ENCODE results near the gene METTL9.
A peak's percentile ranks its signal among the peaks of the same experiment; 100 is the strongest.
"Not testable (repeated sequence)": the region's sequence is repeated elsewhere in the genome, so short reads cannot be mapped to it uniquely, and the experiment has no call there.

Gene METTL9

DNA sequence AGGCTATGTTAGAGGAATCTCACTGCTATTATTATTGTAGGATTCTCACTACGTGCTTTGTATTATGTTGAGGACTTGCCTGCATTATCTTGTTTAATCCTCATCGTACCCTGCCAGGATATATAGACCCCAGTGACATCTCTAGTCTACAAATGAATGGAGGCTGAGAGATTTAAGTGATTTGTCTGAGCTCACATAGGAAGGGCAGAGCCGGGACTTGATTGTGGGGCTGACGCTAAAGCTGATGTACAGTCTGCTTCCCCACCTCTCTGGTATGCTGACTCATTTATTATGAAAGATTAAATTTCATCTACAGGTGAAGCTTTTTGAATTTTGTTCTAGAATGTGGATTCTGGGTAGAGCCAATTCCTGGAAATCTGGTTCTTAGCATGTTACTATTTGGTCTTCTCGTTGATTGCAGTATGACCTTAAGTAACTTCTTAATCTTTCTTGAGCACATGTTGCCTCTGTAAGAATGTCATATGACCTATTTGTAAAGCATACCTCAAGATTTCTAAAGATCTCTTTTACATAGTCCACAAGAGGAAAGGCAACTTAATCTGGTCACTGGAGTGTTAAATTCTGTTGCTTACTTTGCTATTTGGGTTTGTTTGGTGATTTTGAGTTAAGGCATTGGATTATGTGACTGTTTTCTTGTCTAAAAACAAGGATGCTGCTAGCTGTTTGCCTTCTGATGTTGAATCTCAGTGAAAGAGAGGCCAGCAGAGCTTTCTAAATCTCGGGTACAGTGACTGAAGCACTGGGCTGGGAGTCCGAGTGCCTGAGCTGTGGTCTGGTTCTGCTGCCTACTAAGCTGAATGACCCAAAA lies 12.4 kb downstream of the METTL9 start:
- DNase-seq: peak; percentile 10 to 26

DNA sequence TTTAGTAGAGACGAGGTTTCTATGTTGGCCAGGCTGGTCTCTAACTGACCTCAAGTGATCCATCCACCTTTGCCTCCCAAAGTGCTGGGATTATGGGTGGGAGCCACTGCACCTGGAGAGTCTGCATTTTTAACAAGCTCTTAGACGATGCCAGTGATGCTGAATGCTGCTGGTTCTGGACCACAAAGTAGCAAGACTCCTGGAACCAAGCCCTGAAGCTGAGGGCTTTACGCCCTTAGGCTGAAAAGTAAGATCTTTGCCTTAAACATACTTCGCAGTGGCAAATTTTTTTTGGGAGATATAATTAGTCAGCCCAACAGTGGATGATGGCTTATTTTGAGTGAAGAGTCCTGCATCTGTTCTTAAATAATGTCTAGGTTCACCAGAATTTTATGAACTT lies 14.0 kb downstream of the METTL9 start:
- no peak for DNase-seq

DNA sequence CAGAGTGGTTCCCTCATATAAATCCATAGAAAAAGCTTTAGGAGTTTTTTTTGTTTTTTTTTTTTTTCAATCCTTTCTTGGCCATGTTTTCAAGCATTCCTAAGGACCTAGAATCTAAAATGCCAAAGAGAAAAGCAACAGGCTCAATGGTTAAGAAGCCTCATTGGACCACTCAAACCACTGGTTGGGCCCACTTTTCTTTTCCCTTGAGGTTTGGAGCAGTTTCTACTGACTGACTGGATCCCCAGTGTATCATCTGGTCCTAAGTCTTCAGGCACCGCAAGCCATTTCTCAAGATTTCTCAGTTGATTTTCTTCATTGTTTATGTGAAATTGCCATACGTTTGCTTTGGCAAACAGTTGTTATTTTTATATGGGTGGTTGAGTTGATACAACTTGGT lies 14.4 kb downstream of the METTL9 start:
- DNase-seq: no peak

DNA sequence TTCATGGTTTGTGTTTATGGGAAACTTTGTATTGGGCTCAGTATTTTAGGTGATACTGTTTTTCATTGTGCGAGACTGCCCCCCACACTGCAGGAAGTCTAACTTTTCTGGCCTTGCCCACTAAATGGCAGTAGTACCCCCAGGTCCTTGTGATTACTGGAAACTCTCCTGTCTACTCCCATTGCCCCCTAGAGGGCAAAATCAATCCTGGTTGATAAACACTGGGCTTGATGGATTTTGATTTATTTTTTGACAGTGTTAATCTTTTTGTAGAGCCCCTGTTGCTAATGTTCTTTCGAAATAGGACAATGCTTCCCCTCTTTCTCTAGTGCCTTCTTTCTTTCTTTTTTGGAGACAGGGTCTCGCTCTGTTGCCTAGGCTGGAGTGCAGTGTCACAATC lies 15.5 kb downstream of the METTL9 start:
- no peak for DNase-seq

DNA sequence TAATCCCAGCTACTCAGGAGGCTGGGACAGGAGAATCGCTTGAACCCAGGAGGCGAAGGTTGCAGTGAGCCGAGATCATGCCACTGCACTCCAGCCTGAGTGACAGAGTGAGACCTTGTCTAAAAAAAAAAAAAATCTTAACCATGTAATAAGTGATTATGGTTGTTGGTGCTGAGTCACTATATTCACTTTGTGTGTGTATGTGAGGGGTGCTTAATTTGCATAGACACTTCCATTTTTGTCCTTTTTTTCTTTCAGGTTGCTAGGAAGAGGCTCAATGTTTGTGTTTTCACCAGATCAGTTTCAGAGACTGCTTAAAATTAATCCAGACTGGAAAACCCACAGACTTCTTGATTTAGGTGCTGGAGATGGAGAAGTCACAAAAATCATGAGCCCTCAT lies 18.2 kb downstream of the METTL9 start:
- DNase-seq: no peak

DNA sequence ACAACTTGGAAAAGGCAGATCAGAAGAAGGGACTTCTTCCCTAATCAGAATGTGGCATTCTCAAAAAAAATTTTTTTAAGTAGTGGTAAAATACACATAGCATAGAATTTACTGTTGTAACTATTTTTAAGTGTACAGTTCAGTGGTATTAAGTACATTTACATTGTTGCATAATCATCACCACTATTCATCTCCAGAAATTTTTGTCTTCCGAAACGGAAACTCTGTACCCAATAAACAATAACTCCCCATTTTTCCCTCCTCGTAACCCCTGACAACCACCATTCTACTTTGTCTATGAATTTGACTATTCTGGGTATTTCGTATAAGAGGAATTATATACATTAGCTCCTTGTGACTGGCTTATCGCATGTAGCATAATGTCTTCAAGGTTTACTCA lies 18.9 kb downstream of the METTL9 start:
- no peak for DNase-seq

DNA sequence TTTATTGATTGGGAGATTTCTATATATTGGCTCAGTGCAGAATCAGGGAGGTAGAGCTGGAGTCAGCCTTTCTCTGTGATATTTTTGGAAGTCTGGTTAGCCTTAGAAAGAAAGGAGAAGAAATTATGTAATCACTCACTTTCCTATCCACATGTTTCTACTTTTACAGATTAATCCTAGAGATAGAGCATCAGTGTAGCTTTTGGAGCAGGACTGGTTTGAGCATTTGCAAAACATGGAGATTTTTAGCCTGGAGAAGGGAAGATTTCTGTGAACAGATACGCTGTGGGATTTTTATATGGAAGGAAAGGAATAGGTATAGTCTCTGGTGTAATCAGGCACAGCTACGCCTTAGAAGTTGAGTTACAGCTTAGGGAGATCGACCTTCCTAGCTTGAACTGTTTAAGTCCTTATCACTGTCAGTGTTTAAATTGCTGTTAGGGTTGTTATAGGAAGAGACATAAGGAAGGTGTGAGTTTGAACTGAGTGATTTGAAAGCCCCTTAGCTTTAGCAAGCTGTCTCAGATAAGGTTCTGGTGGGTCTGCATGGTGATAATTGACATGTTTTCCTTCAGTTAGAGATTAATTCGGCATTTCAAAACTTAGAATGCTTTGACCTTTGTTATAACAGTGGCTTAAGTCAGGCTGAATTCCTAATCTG lies 20.5 kb downstream of the METTL9 start:
- no peak for DNase-seq

DNA sequence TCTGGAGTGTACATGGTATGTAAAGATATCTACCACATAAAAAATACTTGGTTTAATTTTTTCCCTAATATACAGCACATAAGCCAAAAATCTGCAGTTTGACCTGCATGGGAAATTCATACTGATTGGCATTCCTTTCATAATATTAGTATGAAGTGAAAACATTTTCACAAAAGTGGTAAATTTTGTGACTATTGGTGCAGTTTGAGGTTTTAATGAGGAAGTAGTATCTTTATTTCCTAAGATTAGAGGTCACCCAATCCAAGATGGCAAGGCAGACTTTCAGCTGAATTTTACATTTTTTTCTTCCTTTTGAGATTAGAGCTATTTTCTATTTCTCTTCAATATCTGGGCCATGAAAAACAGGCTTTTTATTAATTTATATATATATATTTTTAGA lies 21.2 kb downstream of the METTL9 start:
- DNase-seq: no peak

DNA sequence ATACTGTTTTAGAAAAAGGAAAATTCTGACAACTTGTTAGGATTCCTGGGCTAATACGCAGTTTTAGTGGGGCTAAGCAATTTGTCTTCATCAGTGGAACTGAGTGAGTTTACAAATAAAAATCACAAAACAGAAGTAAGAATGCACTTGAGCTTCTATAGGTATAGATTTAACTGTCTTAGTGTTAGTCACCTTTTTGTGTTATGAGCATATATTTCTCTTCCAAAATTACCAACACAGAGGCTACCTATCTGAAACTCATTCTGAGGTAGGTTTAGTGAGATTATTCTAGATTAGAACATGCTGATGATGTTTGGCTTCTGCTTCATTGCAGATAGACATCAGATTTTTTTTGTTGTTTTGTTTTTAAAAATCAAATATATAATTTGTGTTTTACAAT lies 23.2 kb downstream of the METTL9 start:
- DNase-seq: no peak

DNA sequence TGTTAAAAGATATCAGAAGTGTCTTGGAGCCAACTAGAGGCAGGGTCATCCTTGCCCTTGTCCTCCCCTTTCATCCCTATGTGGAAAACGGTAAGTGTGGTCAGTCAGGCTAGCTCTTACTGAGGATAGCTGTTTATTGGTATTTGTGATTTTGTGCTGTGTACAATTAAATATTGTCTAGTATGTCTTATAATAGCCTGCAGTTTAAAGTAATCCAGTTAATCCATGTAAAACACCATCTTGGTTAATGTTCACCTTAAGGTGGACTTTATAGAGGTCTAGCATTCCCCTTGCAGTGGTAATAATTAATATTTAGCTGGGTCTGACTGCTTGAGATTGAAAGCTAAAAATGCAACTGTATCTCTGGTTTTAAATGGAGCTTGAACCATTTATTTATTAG lies 25.6 kb downstream of the METTL9 start:
- DNase-seq: no peak

DNA sequence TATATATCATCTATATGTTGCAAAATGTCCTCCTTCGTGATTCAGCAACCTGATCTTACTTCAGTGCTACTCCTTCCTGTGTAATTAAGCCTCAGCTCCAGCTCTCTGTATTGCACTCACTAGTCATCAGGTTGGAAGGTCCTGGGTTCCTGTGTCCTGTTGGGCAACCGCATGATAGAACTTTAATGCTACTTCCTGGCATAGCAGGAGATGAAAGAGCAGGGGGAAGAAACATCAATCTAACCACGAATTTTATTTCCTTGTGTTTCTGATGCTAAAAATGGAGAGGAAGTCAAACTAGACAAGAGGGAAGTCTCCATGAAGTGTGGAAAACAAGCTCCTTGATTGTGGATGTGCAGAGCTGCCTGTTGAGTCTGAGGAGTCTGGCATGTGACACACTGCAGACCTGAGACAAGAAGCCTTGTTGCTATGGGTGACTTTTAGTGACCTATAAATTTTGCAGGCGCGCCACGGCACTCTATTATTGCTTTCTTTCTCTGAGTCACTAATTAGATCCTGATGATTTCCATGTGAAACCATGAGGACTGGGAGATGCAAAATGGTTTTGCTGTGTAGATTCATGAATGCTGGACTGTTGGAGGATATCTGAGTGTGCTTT lies 27.4 kb downstream of the METTL9 start:
- DNase-seq: no peak

DNA sequence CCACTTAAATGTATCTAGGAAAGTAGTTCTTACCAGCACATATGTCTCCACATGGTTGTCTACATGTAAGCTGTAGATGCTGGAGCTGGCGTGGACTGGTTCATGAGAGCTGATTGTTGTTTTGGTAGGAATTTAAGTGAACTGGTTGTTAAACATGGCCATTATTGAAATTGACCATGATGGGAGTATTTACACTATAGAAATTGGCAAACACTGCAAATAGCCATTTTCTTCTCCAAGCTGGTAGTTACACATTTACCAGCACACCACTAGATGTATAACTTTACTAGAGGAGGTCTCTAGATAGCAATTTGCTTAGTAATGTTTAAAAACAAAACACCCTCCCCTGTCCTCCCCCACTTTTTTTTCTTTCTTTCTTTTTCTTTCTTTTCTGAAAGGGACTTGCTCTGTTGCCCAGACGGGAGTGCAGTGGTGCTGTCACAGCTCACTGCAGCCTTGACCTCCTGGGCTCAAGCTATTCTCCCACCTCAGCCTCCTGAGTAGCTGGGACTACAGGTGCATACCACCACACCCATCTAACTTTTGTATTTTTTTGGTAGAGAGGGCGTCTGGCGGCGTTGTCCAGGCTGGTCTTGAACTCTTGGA lies 28.8 kb downstream of the METTL9 start:
- DNase-seq: no peak

DNA sequence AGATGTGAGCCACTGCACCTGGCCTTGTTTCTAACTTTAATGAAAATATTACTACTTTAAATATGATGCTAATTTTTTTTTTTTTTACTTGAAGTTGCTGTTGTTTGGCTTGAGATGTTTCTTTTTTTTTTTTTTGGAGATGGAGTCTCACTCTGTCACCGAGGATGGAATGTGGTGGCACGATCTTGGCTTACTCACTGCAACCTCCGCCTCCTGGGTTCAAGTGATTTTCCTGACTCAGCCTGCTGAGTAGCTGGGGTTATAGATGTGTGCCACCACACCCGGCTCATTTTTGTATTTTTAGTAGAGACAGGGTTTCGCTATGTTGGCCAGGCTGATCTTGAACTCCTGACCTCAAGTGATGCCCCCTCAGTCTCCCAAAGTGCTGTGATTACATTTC lies 29.4 kb downstream of the METTL9 start:
- no peak for DNase-seq

DNA sequence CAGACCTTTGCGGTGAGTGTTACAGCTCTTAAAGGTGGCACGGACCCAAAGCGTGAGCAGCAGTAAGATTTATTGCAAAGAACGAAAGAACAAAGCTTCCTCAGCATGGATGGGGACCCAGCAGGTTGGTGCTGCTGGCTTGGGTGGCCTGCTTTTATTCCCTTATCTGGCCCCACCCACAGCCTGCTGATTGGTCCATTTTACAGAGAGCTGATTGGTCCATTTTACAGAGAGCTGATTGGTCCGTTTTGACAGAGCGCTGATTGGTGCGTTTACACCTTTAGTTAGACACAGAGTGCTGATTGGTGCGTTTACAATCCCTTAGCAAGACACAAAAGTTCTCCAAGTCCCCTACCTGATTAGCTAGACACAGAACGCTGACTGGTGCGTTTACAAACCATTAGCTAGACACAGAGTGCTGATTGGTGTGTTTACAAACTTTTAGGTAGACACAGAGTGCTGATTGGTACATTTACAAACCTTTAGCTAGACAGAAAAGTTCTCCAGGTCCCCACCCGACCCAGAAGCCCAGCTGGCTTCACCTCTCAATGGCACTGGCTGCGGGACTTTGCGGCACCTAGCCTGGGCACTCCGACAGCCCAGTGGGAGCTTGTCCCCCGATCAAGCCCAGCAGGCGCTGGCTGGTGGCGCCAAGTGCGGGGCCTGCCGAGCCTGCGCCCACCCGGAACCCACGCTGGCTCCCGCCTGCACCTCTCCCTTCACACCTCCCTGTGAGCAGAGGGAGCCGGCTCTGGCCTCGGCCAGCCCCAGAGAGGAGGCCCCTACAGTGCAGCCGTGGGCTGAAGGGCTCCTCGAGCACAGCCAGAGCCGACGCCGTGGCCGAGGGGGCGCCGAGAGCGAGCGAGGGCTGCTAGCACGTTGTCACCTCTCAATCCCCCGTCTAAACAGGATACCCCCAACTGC lies 30.5 kb downstream of the METTL9 start:
- DNase-seq: not testable (repeated sequence)

DNA sequence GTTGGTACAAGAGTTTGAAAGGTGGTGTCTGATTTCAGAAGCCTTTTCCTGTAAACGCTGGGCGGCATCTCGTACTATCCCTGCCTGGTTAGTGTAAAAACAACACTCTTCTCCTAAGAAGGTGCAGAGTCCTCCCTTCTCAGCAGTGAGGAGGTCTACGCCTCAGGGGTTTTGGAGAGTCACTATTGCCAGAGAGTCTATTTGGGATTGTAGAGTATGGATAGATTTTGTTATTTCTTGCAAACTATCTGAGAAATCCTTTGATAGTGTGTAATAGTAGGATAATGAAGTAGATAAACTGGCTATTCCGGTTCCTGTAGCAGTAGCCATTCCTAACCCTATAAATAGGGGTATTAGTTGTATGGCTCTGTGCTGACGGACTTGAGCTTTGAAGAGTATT lies 31.5 kb downstream of the METTL9 start:
- DNase-seq: not testable (repeated sequence)

DNA sequence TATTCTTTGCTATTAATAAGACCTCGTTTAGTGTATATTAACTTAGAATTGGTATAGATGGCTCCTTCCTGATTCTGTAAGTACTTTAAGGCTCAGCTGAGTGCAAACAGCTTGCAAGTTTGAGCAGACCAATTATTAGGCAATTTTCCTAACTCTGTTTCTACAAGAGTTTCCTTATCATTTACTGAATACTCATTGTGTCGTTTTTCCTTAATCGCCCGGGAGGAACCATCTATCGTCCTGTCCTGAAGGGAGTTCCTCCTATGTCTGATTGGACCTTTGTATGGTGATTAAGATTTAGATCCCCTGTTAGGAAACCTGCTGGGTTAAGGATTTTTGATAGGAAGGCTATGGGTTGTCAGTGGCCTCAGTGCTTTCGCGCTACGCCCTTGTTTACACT lies 32.0 kb downstream of the METTL9 start:
- DNase-seq: not testable (repeated sequence)

DNA sequence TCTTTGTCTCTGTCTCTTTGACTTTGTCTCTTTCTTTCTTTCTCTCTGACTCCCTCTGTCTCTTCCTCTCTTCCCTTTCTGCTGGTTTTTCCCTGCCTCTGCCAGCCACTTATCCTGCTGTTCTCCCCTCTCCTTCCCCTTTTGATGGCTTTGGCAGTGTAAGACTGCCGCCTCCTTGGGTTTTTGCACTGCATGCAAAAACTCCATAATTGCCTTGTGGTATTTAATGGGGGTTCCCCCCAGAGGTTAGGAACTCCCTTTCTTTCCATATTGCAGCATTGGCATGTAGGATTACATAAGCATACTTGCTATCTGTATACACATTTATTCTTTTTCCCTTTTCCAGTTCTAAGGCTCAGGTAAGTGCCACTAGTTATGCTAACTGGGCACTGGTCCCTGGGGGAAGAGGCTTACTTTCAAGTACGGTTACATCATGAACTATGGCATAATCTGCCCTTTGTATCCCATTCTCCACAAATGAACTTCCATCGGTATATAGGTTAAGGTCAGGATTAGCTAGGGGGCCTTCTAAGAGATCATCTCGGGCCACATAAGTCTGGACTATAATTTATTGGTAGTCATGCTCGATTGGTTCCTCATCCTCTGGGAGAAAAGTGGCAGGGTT lies 32.7 kb downstream of the METTL9 start:
- not testable (repeated sequence) for DNase-seq

DNA sequence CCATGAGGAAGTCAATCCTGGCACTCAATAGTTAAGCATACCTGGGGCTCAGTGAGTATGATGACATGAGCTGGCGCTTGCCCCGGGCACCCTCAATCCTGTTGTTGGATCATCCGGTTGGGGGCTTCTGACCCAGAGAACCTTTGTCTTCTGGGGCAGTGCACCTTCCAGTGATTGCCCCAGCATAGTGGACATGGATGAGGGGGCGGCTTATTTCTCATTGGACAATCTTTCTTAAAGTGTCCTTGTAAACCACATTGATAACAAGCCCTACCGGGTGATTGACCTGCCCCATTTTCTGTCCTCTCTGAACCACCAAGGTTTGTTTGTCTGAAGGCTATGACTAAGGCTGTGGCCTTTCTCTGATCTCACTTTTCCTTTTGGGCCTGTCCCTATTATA lies 34.8 kb downstream of the METTL9 start:
- DNase-seq: no peak

DNA sequence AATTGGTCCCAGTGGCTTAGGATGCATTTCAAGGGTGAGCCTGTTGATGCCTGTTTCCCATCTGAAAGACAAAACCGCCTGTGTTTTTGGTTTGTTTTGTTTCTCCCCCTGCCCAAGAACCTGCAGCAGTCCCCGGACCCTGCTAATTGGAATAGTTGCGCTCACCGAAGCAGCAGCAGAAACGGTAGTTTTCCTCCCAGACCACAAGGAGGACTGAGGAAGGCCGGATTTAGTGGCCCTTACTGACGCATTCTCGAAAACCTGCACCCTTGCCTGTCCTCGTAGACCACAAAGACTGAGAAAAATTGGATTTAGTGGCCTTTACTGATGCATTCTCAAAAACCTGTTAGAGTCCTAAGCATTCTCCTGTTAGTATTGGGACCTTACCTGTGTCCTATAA lies 36.3 kb downstream of the METTL9 start:
- DNase-seq: not testable (repeated sequence)

DNA sequence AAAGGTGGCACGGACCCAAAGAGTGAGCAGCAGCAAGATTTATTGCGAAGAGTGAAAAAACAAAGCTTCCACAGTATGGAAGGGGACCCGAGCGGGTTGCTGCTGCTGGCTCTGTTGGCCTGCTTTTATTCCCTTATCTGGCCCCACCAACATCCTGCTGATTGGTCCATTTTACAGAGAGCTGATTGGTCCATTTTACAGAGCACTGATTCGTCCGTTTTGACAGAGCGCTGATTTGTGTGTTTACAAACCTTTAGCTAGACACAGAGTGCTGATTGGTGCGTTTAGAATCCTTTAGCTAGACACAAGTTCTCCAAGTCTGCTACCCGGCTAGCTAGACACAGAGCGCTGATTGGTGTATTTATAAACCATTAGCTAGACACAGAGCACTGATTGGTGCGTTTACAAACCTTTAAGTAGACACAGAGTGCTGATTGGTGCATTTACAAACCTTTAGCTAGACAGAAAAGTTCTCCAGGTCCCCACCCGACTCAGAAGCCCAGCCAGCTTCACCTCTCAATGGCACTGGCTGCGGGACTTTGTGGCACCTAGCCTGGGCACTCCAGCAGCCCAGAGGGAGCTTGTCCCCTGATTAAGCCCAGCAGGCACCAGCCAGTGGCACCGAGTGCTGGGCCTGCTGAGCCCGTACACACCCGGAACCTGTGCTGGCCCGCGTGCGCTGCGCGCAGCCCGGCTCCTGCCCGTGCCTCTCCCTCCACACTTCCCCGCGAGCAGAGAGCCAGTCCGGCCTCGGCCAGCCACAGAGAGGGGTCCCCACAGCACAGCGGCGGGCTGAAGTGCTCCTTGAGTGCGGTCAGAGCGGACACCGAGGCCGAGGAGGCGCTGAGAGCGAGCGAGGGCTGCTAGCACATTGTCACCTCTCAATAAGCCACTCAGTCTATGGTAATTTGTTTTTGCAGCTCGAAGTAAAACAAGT lies 37.9 kb downstream of the METTL9 start:
- DNase-seq: no peak

DNA sequence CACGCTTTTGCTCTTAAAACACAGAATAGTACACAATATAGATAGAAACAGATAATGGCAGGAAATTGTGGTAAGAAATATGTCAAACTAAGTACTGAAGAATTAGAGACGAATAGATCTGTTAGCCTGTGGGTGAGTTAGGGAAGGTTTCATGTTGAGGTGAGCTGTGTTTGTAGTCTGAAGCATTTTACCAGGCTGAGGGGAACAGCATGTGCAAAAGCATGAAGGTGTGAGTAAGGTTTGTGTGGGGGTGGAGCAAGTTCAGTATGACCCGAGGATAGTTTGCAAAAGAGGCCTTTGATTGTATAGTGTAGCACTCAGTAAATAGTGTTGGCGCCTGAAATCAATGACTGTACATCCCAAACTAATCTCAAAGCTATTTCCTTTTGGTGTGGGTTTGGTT lies 39.2 kb downstream of the METTL9 start:
- peak; percentile 14 to 32 for DNase-seq
